Sciatic nerve (tissue), 2 donors: ENCODE data around the gene BLCAP. TPM values are rescaled to one million over a fixed set of nuclear protein-coding genes. Genes with fewer than 3 reads are reported as not detected.
A peak's percentile ranks its signal among the peaks of the same experiment; 100 is the strongest.

Experiments used
- ATAC-seq: fragments of 200-7000 bp; cut with Tn5 transposase; one replicate; pipeline ENCODE4 v1.9.1; 2020; ENCODE audit warnings: mild to moderate bottlenecking, moderate library complexity
- DNase-seq: peaks from one replicate; pipeline ENCODE4 v3.0.0-alpha.2; 2020; ENCODE audit warnings: low spot score
- intact Hi-C: fragments of 100-400 bp; cut with DNase I; formaldehyde crosslinking; loops from one replicate; pipeline ENCODE4 v1.14.2; 2022
- total RNA-seq: library from RNA; stranded (reverse); fragmentation: NEBNext Ultra II Directional; extraction: Animal tissue kit (Norgen Biotek cat#: 25700); gene quantifications from one replicate; pipeline ENCODE4 v1.2.1, GENCODE V29; 2021
- donor health status: DM: no; HTN: no; CAD: no.
- donor health status: DM: no; HTN: no; CAD: no.

The BLCAP gene
- total RNA-seq, 1 donor from 2014 or later: 58.4 TPM

- ATAC-seq (no peak), DNase-seq (peak; percentile 28)
- intact Hi-C loops: loop anchor here (5.0 kb wide), 1 partner anchor 268 kb away; no protein-coding TSS in a partner anchor
These were observed 7.9 kb upstream of the BLCAP start for GRCh38 chr20:37535443-37536132.

DNA sequence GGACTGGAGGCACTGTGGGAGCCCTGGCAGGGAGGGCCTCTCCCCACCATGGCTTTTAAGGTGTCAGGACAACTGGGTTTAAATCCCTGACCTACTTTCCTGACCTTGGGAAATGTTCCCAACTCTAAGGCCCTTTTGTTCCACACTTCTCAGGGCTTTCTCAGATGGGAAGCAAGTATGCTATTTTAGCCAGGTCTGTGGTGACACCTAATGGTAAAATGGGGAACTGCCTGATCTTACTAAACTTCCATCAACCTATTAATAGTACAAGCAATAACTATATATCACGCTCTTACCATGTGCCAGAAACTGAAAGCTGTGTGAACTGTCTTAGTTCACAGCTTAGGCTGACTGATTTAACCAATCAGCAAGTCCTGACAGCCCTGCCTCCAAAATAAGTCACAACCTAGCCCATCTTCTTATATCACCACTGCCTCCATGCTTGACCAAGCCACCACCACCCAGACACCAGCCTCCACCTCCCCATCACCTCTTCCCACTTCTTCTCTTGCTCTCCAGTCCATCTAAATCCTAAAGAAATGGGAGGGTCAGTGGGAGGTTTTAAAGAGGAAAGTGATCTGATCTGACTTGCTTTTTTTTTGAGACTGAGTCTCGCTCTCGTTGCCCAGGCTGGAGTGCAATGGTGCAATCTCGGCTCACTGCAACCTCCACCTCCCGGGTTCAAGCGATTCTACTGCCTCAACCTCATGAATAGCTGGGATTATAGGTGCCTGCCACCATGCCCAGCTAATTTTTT, 6.9 kb upstream of the BLCAP start:
- DNase-seq (peak; percentile 53), ATAC-seq (peak; percentile 92)
- intact Hi-C loops: loop anchor here (5.0 kb wide), 2 partner anchors 267 to 342 kb away; no protein-coding TSS in a partner anchor

DNA sequence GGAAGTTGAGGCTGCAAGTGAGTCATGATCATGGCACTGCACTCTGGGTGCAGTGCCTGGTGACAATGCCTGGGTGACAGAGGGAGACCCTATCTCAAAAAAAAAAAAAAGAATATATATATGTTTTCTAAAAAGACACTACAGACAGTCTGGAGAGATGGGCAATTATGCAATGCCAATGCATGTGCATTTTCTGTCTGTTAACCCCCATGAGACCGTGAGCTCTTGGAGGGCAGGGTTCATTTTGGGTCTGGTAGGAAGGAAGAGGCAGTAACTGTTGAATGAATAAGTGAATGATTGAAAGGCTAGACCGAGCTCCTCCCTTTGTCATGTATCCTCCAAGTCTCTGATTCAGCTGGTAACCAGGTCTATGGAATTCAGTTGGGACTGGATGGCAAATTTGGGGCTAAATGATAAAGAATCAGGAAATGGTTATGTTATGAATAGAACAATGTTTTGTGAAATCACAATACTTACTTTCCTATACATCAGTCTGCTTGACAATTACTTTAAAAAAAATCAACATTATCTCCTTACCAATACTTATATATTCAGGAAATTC, 5.6 kb upstream of the BLCAP start:
- DNase-seq (no peak), ATAC-seq (no peak)
- intact Hi-C loops: loop anchor here (5.0 kb wide), 1 partner anchor 341 kb away; no protein-coding TSS in a partner anchor

DNA sequence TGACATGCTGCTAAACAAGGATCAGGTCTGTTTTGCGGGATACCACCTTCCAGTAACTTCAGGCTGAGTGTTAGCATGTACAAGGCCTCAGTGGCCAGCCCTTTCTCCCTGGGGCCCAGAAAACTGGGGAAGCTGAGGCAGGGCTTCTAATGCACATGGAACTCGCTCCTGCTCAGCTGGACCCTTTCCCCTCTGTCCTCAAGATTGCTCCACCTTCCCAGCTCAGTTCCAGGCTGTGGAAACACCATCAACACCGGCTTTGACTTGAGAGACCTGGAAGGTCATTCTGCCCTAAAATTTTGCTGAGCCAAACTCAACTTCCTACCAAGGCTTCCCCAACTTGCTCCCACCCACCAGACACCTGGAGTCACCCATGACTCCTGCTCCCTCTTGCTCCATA, 4.2 kb upstream of the BLCAP start:
- ATAC-seq (no peak), DNase-seq (no peak)
- intact Hi-C loops: loop anchor here (5.0 kb wide), 1 partner anchor 340 kb away; no protein-coding TSS in a partner anchor

DNA sequence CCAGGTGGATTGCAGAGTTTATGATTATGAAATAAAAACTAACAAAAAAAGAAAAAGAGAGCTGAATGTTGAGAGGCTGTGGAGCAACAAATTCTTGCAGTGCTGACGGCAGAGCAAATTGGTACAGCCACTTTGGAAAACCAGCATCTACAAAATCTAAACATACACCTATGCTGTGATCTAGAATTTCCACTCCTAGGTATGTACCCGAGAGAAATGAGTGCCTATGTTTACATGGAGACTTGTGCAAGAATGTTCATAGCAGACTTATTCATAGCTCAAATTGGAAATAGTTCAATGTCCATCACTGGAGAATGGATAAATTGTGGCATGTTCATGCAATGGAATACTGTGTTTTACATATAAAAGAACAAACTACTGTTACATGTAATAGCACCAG, 3.0 kb upstream of the BLCAP start:
- ATAC-seq (no peak), DNase-seq (no peak)
- intact Hi-C loops: loop anchor here (5.0 kb wide), 1 partner anchor 338 kb away; no protein-coding TSS in a partner anchor

DNA sequence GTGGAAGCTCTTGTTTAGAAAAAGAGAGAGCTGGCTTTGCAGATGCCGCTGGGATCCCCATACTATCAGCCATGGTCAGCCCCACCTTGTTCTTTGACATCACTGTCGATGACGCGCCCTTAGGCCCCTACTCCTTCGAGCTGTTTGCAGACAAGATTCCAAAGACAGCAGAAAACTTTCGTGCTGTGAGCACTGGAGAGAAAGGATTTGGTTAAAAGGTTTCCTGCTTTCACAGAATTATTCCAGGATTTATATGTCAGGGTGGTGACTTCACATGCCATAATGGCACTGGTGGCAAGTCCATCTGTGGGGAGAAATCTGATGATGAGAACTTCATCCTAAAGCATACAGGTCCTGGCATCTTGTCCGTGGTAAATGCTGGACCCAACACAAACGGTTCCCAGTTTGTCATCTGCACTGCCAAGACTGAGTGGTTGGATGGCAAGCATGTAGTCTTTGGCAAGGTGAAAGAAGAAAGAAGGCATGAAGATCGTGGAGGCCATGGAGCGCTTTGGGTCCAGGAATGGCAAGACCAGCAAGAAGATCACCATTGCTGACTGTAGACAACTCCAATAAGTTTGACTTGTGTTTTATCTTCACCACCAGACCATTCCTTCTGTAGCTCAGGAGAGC, 2.4 kb upstream of the BLCAP start:
- no peak for DNase-seq
- intact Hi-C loops: loop anchor here (5.0 kb wide), 1 partner anchor 338 kb away; no protein-coding TSS in a partner anchor
- ATAC-seq: no peak

- ATAC-seq (no peak), DNase-seq (no peak)
- intact Hi-C loops: no loop called here
These were observed 1.7 kb upstream of the BLCAP start for GRCh38 chr20:37529214-37529967.

GRCh38 chr20:37528446-37529213, 954 bp upstream of the BLCAP start:
- DNase-seq (no peak), ATAC-seq (peak; percentile 3)
- intact Hi-C loops: no loop called here

GRCh38 chr20:37526839-37527637, 638 bp downstream of the BLCAP start:
- peak; percentile 53 for DNase-seq
- peak; percentile 35 for ATAC-seq
- intact Hi-C loops: no loop called here

DNA sequence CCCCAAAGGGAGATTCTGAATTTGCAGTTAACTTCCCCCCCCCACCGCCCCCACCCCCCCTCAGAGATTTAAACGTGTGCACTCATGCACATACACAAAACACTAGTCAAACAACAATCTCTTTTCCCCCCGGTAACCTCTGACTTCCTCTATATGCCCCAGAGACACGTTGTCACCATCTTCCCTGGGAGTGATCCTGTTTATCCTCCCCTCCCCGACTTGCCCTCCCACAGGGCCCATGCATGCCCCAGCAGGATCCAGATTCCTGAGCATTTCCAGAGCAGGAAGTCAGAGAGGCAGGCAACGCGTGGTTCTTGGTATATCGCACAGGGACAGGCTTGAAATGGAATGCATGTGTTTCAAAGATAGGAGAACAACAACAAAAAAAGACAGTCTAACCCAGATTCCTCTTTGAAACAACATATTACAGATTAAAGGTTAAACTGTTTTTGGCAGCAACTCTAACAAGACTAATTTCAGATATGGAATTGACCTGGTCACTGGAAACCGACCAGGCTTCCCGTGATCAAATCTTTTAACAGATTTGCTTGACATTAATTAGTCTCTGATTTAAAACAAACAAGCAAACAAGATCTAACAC, 1.3 kb downstream of the BLCAP start:
- DNase-seq: peak; percentile 33
- intact Hi-C loops: no loop called here
- no peak for ATAC-seq

- DNase-seq (peak; percentile 15), ATAC-seq (no peak)
- intact Hi-C loops: no loop called here
These were observed 1.9 kb downstream of the BLCAP start for GRCh38 chr20:37525810-37526209.

GRCh38 chr20:37524859-37525708, 2.6 kb downstream of the BLCAP start:
- ATAC-seq: no peak
- DNase-seq: peak; percentile 19
- intact Hi-C loops: no loop called here

DNA sequence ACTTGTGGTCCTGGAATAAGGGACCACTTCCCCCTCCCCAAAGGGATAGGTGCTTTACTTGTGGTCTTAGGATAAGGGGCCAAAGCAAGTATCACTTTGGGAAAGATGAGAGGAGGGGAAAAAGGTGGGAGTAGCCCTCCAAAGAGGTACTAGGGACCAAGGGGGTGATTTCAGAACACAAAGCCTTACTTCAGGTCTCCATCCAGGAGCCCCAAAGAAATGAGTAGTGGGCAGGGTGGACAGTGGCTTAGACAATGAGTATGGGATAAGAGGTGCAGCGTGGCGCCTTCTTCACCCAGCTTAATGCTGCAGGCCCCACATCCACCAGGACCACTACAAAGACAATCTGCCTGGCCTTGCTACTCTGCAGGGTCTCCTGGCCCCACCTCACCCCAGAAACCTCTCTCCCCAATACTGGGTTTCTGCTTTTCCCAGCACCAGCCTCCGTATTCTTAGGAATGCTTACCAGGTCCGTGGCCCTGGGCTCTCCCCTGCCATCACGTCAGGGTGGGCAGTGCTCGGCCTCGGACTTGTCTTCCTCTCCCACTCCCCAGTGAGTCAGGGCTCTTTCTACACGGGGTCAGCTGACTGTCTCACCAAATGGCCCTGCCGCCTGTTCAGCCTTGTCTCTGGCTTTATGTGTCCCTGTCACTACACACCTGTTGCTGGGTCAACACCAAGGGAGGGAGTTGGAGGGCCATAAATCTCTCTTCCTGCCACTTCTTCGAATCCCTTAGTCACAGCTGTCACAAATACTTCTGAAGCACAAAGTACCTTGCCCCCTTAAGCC, 3.6 kb downstream of the BLCAP start:
- intact Hi-C loops: no loop called here
- ATAC-seq (no peak), DNase-seq (peak; percentile 40)

DNA sequence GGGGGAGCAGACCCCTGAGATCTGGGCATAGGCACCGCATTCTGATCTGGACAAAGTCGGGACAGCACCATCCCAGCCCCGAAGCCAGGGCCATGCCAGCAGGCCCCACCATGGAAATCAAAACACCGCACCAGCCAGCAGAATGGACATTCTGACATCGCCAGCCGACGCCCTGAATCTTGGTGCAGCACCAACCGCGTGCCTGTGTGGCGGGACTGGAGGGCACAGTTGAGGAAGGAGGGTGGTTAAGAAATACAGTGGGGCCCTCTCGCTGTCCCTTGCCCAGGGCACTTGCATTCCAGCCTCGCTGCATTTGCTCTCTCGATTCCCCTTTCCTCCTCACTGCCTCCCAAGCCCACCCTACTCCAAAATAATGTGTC, 4.7 kb downstream of the BLCAP start:
- ATAC-seq: no peak
- DNase-seq: no peak
- intact Hi-C loops: no loop called here

DNA sequence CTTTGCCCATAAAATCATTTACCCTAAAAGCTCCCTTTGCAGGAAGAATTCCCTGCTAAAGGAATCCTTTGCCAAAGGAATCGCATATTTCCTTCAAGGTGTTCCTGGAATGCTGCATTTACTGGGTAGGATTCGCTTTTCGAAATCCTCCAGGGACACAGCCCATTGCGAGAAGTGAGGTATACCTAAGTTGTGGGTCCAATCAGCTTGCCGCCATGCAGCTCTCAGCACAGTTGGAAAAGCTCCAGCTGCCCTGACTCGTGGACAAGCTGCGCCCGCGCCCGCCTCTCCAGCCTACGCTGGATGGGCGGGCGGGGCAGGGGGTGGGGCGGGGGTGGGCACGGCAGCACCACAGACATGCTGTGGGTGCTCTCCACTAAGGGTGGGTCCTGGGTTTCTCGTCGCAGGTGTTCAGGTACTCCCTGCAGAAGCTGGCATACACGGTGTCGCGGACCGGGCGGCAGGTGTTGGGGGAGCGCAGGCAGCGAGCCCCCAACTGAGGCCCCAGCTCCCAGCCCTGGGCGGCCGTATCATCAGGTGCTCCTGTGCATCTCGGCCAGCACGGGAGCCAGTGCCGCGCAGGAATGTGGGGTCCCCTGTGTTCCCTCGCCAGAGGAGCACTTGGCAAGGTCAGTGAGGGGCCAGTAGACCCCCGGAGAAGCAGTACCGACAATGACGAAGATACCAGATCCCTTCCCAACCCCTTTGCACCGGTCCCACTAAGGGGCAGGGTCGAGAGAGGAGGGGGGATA, 5.2 kb downstream of the BLCAP start:
- DNase-seq (no peak), ATAC-seq (no peak)
- intact Hi-C loops: no loop called here
